Activated naive CD4-positive, alpha-beta T cell treated with anti-CD3 and anti-CD28 coated beads, Interleukin-2, amount 50 U/mL, for 24 hours (primary cell): ENCODE measurements around the gene ZDHHC20.

Experiments
- H3K27ac Mint-ChIP-seq: one replicate; pipeline ENCODE4 v1.8.0; 2021; ENCODE audit warnings: mild to moderate bottlenecking, mixed read lengths
- H3K27me3 Mint-ChIP-seq: one replicate; pipeline ENCODE4 v1.8.0; 2021; ENCODE audit warnings: mixed read lengths
- H3K36me3 Mint-ChIP-seq: one replicate; pipeline ENCODE4 v1.8.0; 2021; ENCODE audit warnings: mixed read lengths
- H3K4me1 Mint-ChIP-seq: one replicate; pipeline ENCODE4 v1.8.0; 2021; ENCODE audit warnings: mixed read lengths
- H3K4me3 Mint-ChIP-seq: one replicate; pipeline ENCODE4 v1.8.0; 2021; ENCODE audit warnings: mild to moderate bottlenecking, mixed read lengths
- H3K9me3 Mint-ChIP-seq: one replicate; pipeline ENCODE4 v1.8.0; 2021; ENCODE audit warnings: mixed read lengths

Gene ZDHHC20, protein sequence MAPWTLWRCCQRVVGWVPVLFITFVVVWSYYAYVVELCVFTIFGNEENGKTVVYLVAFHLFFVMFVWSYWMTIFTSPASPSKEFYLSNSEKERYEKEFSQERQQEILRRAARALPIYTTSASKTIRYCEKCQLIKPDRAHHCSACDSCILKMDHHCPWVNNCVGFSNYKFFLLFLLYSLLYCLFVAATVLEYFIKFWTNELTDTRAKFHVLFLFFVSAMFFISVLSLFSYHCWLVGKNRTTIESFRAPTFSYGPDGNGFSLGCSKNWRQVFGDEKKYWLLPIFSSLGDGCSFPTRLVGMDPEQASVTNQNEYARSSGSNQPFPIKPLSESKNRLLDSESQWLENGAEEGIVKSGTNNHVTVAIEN

DNA sequence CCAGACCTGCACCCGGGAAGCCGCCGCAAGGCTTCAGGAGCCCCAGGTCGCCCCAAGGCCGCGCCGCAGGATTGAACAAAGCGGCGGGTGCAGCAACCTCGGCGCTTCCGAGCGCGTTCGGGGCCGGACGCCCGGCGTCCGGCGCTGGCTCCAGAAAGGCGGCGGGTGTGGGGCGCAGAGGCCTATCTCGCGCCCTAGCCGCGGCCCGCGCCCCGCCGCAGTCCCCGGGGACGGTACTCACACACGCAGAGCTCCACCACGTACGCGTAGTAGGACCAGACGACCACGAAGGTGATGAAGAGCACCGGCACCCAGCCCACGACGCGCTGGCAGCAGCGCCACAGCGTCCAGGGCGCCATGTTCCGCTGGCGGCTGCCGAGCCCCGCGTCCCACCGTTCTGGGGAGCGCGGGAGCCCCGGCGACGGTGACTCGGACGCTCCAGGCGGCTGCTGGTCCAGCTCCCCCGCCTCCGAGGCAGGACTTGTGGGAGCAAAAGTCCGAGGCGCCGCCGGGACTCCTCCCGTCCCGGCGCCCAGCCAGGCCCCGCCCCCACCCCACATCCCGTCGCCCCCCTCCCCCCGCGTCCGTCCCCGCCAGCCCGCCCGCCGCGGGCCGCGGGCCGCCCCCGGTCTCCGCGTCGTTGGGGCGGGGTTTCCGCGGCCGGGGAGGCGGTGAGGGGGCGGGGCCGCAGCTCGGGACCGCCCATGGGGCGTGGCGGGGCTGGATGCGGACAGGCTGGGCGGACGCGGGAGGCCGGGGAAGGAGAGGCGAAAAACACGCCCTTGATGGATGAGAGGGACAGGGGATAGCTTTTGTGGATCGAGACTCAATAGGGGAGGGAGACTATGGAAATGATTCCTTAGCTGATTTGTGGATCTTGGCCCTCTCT is at the start of gene ZDHHC20:
Gene ZDHHC20, minus strand, starts transcription at position 491 of the 889 bp plus-strand sequence. Its CDS starts 132 bp downstream, at position 359.
- H3K27me3 Mint-ChIP-seq = no peaks in the 10 kb centered on the region
- H3K27ac Mint-ChIP-seq = peak within 1 kb of the TSS; percentile 84
- peaks cover 4% of the 10 kb centered on the region for H3K36me3 Mint-ChIP-seq
- peaks cover 48% of the 10 kb centered on the region for H3K4me1 Mint-ChIP-seq
- H3K4me3 Mint-ChIP-seq = peak within 1 kb of the TSS; percentile 95
- no peaks in the 10 kb centered on the region for H3K9me3 Mint-ChIP-seq

DNA sequence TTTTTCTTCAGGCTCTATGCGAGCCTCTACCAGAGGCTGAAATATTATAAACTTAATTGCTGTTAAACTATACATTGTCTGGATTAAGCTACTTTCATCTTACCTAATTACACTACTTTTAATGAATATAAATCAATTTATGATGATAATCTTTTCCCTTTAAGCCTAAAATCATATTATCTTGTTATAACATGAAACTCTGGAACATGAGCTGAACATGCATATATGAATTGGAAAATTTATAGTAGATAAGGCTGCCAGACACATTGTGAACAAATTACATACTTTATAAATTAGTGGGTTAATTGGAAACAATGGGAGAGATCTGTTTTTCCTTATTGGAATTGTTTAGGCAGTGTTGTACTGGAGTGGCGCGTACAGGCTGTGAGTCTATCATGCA is 45.3 kb upstream of the ZDHHC20 start:
- H3K4me3 Mint-ChIP-seq = no peak overlapping the region
- H3K27ac Mint-ChIP-seq = no peak overlapping the region
- peaks cover 17% of the 10 kb centered on the region for H3K36me3 Mint-ChIP-seq
- no peaks in the 10 kb centered on the region for H3K9me3 Mint-ChIP-seq
- no peaks in the 10 kb centered on the region for H3K4me1 Mint-ChIP-seq
- no peaks in the 10 kb centered on the region for H3K27me3 Mint-ChIP-seq

DNA sequence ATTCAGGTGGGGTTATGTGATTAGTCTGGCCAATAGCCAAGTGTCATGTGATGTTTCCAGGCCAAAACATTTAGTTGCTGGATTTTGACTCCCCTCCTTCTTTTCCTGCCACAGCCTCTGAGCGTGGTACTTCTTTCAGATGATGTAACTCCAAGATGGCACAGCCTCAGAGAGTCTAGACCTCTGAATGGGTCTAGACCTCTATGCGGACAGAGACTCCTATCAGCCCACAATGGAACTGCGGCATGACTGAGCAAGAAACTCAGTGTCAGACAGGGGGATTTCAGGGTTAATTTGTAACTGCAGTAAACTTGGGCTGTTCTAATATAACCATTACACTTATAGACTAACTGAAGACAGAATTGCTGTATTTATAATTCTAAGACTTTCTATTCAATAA is 42.6 kb upstream of the ZDHHC20 start:
- Mint-ChIP-seq H3K36me3 (peaks cover 14% of the 10 kb centered on the region), H3K27ac (no peak overlapping the region), H3K9me3 (no peaks in the 10 kb centered on the region), H3K4me1 (no peaks in the 10 kb centered on the region), H3K4me3 (no peak overlapping the region), H3K27me3 (no peaks in the 10 kb centered on the region)

DNA sequence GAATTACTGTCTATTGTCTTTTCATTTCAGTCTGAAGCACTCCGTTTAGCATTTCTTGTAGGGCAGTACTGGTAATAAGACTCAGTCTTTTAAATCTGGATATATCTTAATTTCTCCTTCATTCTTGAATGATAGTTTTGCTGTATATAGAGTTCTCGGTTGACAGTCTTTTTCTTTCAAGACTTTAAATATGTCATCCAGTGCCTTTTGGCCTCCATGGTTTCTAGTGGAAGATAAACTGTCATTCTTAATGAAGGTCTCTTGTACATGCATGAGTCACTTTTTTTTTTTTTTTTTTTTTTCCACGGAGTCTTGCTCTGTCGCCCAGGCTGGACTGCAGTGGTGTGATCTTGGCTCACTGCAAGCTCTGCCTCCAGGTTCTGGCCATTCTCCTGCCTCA is 27.2 kb upstream of the ZDHHC20 start:
- Mint-ChIP-seq H3K9me3 (peaks cover 18% of the 10 kb centered on the region), H3K27me3 (no peaks in the 10 kb centered on the region), H3K4me1 (no peaks in the 10 kb centered on the region), H3K4me3 (no peak overlapping the region), H3K27ac (no peak overlapping the region), H3K36me3 (peaks cover 21% of the 10 kb centered on the region)

DNA sequence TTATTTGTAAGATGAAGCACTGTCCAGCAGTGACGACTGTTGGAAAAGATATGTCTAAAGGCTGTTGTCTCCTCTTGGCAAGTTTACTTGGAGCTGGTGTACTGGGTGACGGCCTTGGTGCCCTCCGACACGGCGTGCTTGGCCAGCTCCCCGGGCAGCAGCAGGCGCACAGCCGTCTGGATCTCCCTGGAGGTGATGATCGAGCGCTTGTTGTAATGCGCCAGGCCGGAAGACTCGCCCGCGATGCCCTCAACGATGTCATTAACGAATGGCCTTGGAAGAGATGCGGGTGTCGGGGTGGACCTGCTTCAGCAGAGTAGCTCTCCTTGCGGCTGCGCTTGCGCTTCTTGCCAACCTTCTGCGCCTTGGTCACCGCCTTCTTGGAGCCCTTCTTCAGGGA is 24.6 kb upstream of the ZDHHC20 start:
- peaks cover 6% of the 10 kb centered on the region for H3K36me3 Mint-ChIP-seq
- H3K9me3 Mint-ChIP-seq = peaks cover 12% of the 10 kb centered on the region
- H3K4me3 Mint-ChIP-seq = no peak overlapping the region
- peaks cover 4% of the 10 kb centered on the region for H3K4me1 Mint-ChIP-seq
- H3K27ac Mint-ChIP-seq = no peak overlapping the region
- peaks cover 2% of the 10 kb centered on the region for H3K27me3 Mint-ChIP-seq

DNA sequence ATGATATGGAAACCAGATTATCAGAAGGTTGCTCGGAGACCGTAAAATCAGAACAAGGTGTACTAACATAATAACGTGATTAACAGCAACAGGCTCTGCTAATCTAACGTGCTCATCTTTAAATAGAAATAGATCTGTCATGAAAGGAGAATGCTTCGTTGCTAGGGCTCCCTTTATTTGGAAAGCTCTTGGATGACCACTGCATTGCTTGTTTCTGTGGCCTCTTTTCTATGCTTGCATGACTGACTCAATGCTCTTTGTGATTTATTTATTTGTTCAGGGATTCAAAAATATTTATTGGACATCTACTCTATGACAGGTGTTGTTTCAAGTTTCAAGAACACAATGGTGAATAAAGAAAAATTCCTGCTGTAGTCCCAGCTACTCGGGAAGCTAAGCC is 22.3 kb upstream of the ZDHHC20 start:
- Mint-ChIP-seq H3K27ac (no peak overlapping the region), H3K9me3 (peaks cover 5% of the 10 kb centered on the region), H3K27me3 (peaks cover 2% of the 10 kb centered on the region), H3K4me3 (no peak overlapping the region), H3K36me3 (peaks cover 3% of the 10 kb centered on the region), H3K4me1 (peaks cover 11% of the 10 kb centered on the region)

DNA sequence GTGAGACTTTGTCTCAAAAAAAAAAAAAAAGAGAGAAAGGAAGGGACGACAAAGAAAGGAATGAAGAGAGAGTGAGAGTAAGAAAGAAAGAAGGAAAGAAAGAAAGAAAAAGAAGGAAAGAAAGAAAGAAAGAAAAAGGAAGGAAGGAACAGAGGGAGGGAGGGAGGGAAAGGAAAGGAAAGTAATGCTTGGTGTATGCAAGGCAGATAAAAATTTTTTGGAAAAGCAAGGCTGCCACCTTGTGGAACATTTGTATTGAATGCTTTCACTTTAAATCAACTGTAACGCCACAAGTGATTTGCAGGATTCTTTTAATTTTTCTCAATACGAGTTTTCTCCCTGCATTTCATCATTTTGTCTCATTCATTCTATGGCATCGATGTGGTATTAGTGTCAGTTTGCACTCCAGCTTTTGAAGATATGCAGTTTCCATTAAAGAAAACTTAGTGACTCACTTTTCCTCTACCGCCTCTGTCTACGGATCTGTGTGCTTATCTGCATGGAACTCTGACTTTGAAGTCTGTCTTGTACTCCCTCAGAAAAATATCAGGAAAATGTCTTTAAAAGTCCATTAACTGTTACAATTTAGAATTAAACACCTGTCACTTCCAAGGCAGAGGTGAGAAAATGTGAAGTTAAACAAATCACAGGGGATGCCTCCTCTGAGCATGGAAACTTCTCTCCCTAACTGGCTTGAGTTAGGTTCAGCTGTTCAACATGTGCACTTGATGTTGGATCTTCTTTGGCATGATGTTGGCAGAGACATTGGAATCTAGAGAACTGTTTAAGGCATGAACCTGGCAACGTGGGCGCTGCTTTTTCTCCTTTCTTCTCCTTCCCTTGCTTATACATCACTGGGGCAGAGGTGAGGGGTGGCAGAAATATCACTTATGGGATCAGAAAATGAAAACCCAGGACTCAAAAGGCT is 20.0 kb upstream of the ZDHHC20 start:
- H3K36me3 Mint-ChIP-seq = no peaks in the 10 kb centered on the region
- H3K4me3 Mint-ChIP-seq = peak overlapping the region; percentile 8
- H3K4me1 Mint-ChIP-seq = peaks cover 11% of the 10 kb centered on the region
- peaks cover 2% of the 10 kb centered on the region for H3K27me3 Mint-ChIP-seq
- peak overlapping the region; percentile 25 for H3K27ac Mint-ChIP-seq
- no peaks in the 10 kb centered on the region for H3K9me3 Mint-ChIP-seq

DNA sequence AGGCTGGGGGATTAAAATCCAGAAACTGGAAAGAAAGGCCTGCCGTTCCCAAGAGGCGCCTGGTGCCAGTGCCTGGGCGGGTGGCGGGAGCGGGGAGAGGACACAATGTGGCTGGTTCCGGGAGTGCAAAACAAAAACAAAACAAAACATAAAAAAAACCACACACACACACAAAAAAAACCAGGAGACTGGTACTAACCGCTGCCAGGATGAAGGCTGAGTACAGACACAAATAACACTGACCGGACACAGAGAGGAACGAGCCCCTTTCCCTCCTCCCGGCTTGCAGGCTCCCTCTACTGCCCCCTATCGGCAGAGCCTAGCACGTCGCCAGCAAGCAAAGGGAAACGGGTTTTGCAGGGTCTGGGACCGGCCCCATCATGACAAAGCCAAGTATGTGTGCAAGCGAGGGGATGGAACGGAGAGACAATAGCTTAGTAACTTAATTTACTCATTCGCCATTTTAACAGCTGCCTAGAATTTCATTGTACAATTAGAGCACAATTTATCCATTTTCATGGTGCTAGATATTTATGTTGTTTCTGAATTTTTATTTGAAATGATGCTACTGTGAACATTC is 17.9 kb upstream of the ZDHHC20 start:
- Mint-ChIP-seq H3K27me3 (peaks cover 2% of the 10 kb centered on the region), H3K36me3 (no peaks in the 10 kb centered on the region), H3K4me1 (peaks cover 11% of the 10 kb centered on the region), H3K27ac (no peak overlapping the region), H3K4me3 (peak overlapping the region; percentile 83), H3K9me3 (no peaks in the 10 kb centered on the region)

DNA sequence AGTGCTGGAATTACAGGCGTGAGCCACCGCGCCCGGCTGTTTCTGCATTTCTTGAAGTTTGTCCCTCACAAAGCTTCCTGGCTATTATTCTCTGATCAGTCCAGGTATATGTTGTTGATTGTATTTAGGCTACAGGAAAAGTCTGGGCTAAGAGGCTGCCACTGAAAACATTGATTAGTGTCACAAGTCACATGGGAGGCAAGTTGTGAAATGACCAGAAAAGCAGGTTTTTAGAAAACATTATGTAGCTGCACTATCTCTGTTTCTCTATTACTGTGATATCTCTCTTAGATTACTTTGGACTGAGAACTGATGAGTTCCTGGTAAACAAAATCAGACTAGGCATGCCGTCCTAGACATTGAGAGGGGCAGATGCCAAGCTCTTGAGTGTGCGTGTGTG is 16.0 kb upstream of the ZDHHC20 start:
- peaks cover 2% of the 10 kb centered on the region for H3K27me3 Mint-ChIP-seq
- H3K27ac Mint-ChIP-seq = no peak overlapping the region
- peaks cover 11% of the 10 kb centered on the region for H3K4me1 Mint-ChIP-seq

DNA sequence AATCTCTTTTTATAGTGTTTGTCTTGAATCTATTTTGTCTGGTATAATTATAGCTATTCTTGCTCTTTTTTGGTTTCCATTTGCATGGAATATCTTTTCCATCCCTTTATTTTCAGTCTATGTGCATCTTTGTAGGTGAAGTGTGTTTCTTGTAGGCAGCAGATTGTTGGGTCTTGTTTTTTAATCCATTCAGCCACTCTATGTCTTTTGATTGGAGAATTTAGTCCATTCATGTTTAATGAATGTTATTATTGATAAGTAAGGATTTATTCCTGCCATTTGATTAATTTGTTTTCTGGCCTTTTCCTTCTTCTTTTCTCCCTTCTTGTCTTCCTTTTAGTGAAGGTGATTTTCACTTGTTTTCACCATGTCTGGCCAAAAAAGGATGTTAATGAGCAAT is 11.7 kb upstream of the ZDHHC20 start:
- H3K27ac Mint-ChIP-seq = no peak overlapping the region
- peaks cover 3% of the 10 kb centered on the region for H3K36me3 Mint-ChIP-seq
- no peaks in the 10 kb centered on the region for H3K4me1 Mint-ChIP-seq
- H3K27me3 Mint-ChIP-seq = no peaks in the 10 kb centered on the region
- H3K9me3 Mint-ChIP-seq = no peaks in the 10 kb centered on the region
- no peak overlapping the region for H3K4me3 Mint-ChIP-seq

More for the DNA sequence above, 16.0 kb upstream of the ZDHHC20 start:
- no peak overlapping the region for H3K4me3 Mint-ChIP-seq
- no peaks in the 10 kb centered on the region for H3K9me3 Mint-ChIP-seq
- peaks cover 1% of the 10 kb centered on the region for H3K36me3 Mint-ChIP-seq

DNA sequence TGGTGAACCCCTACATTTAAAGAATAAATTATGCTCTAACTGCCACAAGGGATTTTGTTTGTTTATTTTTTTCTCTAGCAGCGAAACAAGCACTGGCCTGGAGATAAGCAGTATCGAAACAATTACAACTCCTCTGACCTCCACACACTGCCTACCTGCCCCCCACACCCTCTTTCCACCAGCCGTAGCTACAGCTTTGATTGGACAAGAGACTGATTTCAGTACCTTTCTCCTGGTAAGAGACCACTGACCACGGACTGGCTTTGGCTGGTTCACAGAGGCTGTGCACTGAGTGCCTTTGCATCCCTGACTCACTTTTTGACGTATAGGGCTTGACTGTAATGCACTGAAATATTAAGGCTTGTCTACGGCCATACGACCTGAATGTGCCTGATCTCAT is 7.4 kb upstream of the ZDHHC20 start:
- Mint-ChIP-seq H3K36me3 (peaks cover 2% of the 10 kb centered on the region), H3K27ac (no peak overlapping the region), H3K27me3 (no peaks in the 10 kb centered on the region), H3K9me3 (no peaks in the 10 kb centered on the region), H3K4me1 (no peaks in the 10 kb centered on the region), H3K4me3 (no peak overlapping the region)

DNA sequence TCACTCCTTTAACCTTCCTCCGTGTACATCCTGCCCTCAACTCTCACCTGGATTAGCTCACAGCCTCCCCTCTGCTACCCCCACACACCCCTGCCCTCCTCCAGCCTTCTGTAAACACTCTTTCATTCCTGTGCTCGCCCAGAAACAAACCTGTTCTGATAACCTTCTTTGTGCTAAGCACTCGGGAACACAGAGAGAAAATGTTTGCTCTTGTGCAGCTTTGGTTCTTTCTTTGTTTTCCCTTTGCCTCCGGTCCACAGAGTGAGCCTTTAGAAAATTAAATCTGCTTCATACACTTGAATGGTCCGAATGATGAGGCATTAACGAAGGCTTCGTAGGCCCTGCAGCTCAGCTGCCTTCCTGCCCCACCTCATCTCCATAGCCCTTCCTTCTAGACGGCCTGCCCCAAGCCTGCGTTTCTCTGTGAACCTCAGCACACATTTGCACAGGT is 6.6 kb upstream of the ZDHHC20 start:
- no peaks in the 10 kb centered on the region for H3K4me1 Mint-ChIP-seq
- no peaks in the 10 kb centered on the region for H3K9me3 Mint-ChIP-seq
- peaks cover 1% of the 10 kb centered on the region for H3K36me3 Mint-ChIP-seq
- H3K27ac Mint-ChIP-seq = no peak overlapping the region
- no peaks in the 10 kb centered on the region for H3K27me3 Mint-ChIP-seq
- H3K4me3 Mint-ChIP-seq = no peak overlapping the region

DNA sequence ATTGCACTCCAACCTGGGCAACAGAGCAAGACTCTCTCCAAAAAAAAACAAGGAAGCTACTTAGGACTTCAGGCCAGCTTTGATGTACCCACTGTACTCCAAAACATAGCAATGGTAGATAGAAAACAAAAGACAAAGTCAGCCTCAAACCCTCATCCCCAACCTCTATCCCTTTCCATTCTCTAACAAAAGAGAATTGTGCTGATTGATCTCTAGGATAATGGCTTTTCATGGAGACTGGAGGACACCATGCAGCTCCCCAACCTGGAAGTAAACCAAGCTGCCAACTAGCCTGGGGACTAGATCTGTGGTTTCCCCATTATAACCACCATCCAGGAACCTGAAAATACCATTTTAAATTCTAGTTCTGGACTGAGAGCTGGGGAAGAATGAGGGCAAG is 4.3 kb upstream of the ZDHHC20 start:
- no peaks in the 10 kb centered on the region for H3K27me3 Mint-ChIP-seq
- no peak overlapping the region for H3K27ac Mint-ChIP-seq
- peaks cover 8% of the 10 kb centered on the region for H3K4me1 Mint-ChIP-seq
- no peaks in the 10 kb centered on the region for H3K9me3 Mint-ChIP-seq
- no peak overlapping the region for H3K4me3 Mint-ChIP-seq
- H3K36me3 Mint-ChIP-seq = peaks cover 1% of the 10 kb centered on the region

DNA sequence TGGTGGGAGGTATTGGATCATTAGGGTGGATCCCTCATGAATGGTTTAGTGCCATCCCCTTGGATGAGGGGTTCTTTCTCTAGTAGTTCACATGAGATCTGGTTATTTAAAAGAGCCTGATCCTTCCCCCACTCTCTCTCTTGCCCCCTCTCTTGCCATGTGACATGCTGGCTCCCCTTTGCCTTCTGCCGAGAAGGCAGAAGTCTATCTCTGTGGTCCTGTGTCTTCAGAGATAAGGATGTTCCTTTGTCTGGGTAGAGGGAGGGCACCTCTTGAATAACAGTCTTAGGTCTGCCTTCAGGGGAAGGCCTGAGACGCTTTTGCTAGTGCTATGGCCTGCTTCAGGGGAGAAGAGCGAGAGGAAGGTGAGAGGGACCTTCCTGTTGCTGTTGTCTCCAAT is 2.0 kb upstream of the ZDHHC20 start:
- Mint-ChIP-seq H3K4me1 (peaks cover 28% of the 10 kb centered on the region), H3K4me3 (peak overlapping the region; percentile 17), H3K27ac (no peak overlapping the region)

DNA sequence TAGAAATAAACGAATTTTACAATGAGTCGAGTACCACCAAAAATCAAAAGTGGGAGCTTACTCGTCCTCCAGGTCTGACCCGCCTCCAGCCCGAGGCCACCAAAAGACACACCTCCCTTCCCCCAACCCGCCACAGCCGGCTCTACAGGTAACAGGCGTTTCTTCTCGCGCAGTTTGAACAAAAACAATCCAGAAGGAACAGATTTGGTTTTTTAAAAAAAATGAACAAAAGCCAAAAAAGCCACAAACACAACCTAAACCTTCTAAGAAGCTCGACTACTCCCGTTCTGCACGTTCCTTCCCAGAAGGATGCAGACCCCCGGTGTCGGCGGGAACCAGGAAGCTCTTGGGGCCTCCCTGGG is 671 bp downstream of the ZDHHC20 start:
- no peaks in the 10 kb centered on the region for H3K9me3 Mint-ChIP-seq
- peaks cover 4% of the 10 kb centered on the region for H3K36me3 Mint-ChIP-seq
- peak overlapping the region; percentile 84 for H3K27ac Mint-ChIP-seq
- H3K4me1 Mint-ChIP-seq = peaks cover 50% of the 10 kb centered on the region
- H3K4me3 Mint-ChIP-seq = peak overlapping the region; percentile 95
- no peaks in the 10 kb centered on the region for H3K27me3 Mint-ChIP-seq

More for the DNA sequence above, 2.0 kb upstream of the ZDHHC20 start:
- Mint-ChIP-seq H3K36me3 (no peaks in the 10 kb centered on the region), H3K27me3 (no peaks in the 10 kb centered on the region), H3K9me3 (no peaks in the 10 kb centered on the region)
